Ovary (tissue), 3 donors: ENCODE measurements around the gene ITPRIPL2.

Experiments
- CTCF ChIP-seq, 3 donors: fragments of 450-650 bp in 2 of 3; fragments of 200-600 bp in 1 of 3; IDR thresholded peaks; one replicate each; pipeline versions ENCODE4 v1.5.1 to v1.8.0; 2016 to 2022; ENCODE audit warnings: antibody characterized with exemption in 3 of 3, mild to moderate bottlenecking in 1 of 3
- EP300 ChIP-seq: sonication (generic); formaldehyde crosslinking; IDR thresholded peaks from one replicate; pipeline ENCODE4 v1.6.1; 2017; ENCODE audit warnings: antibody characterized with exemption
- POLR2A ChIP-seq: fragments of 450-650 bp; IDR thresholded peaks from one replicate; pipeline ENCODE4 v1.6.1; 2017; ENCODE audit warnings: antibody characterized with exemption, mild to moderate bottlenecking, moderate library complexity
- donor health status: DM: no; HTN: no; CAD: no.

GRCh38 chr16:19102187-19102872, 11.4 kb upstream of the ITPRIPL2 start:
- no peak for TF ChIP-seq CTCF (IDR thresholded peaks at IDR 0.05)
- no peak for TF ChIP-seq POLR2A
- TF ChIP-seq EP300: no peak
